Subcutaneous abdominal adipose tissue (tissue), 5 donors: Measurements from ENCODE around the gene SCAPER.
"Not testable (repeated sequence)": the region's sequence is repeated elsewhere in the genome, so short reads cannot be mapped to it uniquely, and the experiment has no call there.

ENCODE experiments used
- H3K27ac ChIP-seq: one replicate; pipeline ENCODE4 v1.7.0; 2013; ENCODE audit warnings: low read depth, mild to moderate bottlenecking, inconsistent platforms, low read length, moderate library complexity
- H3K27me3 ChIP-seq, 5 donors: one replicate each; pipeline ENCODE4 v1.7.0; 2013; ENCODE audit warnings: low read length in 5 of 5, inconsistent platforms in 1 of 5; ENCODE audit not compliant: control insufficient read depth in 5 of 5, insufficient read depth in 4 of 5
- H3K36me3 ChIP-seq, 5 donors: one replicate each; pipeline ENCODE4 v1.7.0; 2013; ENCODE audit warnings: low read length in 5 of 5; ENCODE audit not compliant: control insufficient read depth in 5 of 5, insufficient read depth in 5 of 5
- H3K4me1 ChIP-seq, 5 donors: one replicate each; pipeline ENCODE4 v1.7.0; 2013; ENCODE audit warnings: low read length in 5 of 5, mild to moderate bottlenecking in 3 of 5, moderate library complexity in 1 of 5; ENCODE audit not compliant: control insufficient read depth in 5 of 5, insufficient read depth in 5 of 5
- H3K4me3 ChIP-seq, 5 donors: one replicate each; pipeline ENCODE4 v1.7.0; 2013; ENCODE audit warnings: low read length in 5 of 5, low read depth in 1 of 5
- H3K9ac ChIP-seq, 5 donors: one replicate each; pipeline ENCODE4 v1.7.0; 2013; ENCODE audit warnings: low read length in 5 of 5, mild to moderate bottlenecking in 4 of 5, moderate library complexity in 3 of 5
- H3K9me3 ChIP-seq, 5 donors: one replicate each; pipeline ENCODE4 v1.7.0; 2013; ENCODE audit warnings: low read length in 5 of 5; ENCODE audit not compliant: control insufficient read depth in 5 of 5
- donor health status: healthy.
- donor health status: healthy.
- donor health status: healthy.
- donor health status: healthy.
- donor health status: healthy.

SCAPER gene

DNA sequence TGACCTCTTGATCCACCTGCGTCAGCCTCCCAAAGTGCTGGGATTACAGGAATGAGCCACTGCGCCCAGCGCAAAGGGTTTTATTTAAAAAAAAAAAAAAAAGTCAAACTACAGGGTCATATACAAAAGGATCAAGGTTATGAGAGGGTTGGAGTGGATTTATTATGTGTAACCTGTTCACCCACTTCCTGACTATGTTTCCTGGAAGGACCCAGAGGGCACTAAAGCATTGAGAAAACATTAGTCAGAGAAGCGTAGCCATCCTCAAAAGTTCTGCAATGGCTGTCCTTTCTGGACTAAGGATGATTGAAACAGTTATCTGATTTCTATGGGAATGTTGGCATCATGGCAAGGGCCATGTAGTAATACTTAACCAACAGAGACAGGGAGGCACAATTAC lies 7.3 kb upstream of the SCAPER start:
- Histone ChIP-seq H3K4me1 (no peaks in the 10 kb centered on the region), H3K4me3 (no peak overlapping the region), H3K27me3 (peaks cover 0 to 7% (median 2%) of the 10 kb centered on the region in 5 donors), H3K36me3 (no peaks in the 10 kb centered on the region), H3K27ac (no peak overlapping the region), H3K9me3 (no peaks in the 10 kb centered on the region), H3K9ac (no peak overlapping the region)

DNA sequence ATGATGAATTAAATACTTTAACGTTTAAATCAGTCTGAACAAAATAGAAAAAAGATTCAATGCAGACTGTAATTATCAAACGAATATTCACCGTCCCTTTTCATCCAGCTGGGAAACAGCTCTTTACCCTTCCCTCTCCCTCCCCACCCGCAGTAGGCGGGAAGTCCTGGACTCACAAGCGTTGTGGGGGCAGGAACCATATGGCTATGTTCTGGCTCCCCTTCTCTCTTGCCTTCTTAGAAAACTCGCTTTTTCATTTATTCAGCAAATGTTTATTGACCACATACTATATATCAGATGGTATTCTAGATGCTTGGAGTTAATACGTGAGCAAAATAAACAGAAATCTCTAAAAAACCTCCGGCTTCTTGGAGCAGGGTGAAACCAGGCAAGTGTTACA lies 715 bp upstream of the SCAPER start:
- Histone ChIP-seq H3K9me3 (peaks cover 0 to 3% (median 0%) of the 10 kb centered on the region in 5 donors), H3K36me3 (no peaks in the 10 kb centered on the region), H3K4me1 (peaks cover 5 to 31% (median 26%) of the 10 kb centered on the region in 5 donors), H3K4me3 (peak overlapping the region; percentile 75 to 86 (median 84)), H3K27me3 (no peaks in the 10 kb centered on the region), H3K27ac (peak overlapping the region; percentile 79), H3K9ac (peak overlapping the region; percentile 43 to 96 (median 85))

DNA sequence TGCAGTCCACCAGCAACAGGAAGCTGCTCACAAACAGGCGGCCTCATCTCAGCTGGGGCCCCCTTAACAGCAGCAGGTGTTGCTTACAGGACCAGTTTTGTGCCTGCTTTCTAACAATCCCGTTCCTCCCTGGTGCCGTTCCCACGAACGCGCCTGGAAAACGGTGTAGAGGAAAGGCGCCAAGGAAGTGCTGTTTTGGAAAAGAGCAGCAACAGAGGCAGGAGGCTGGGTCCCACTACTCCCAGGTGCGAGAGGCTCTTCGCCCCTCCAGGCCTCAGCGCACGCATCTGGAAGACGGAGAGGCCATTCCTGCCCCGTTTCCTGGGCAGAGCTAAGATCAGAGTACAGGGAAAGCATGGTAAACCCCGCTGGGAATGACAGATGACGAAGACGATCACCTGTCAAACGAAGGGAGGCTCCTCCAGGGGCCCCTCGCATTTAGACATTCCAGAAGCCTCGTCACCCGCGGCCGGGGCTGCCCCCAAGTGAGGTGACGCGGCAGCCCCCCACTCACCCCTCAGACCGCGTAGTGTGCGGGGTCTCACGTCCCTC lies 603 bp downstream of the SCAPER start:
- Histone ChIP-seq H3K27me3 (no peaks in the 10 kb centered on the region), H3K4me1 (peaks cover 5 to 31% (median 26%) of the 10 kb centered on the region in 5 donors), H3K4me3 (peak overlapping the region; percentile 77 to 86 (median 84)), H3K27ac (peak overlapping the region; percentile 79), H3K9ac (peak overlapping the region; percentile 68 to 96 (median 86)), H3K36me3 (no peaks in the 10 kb centered on the region), H3K9me3 (peaks cover 0 to 3% (median 0%) of the 10 kb centered on the region in 5 donors)

DNA sequence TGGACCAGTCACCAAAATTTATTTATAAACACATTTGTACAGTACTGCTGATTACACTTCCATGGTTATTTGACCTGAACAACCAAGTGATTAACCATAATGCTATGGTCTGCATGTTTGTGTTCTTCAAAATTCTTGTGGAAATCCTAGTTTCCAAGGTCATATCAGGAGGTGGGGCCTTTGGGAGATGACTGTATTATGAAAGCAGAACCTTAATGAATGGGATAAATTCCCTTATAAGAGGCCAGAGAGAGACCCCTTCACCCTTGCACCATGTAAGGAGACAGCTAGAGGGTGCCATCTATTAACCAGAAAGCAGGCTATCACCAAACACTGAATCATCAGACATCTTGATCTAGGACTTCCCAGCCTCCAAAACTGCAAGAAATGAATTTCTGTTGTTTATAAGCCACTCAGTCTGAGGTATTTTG lies 1.9 kb downstream of the SCAPER start:
- peak overlapping the region in 1 of 5 donors; percentile 20 for H3K9ac ChIP-seq
- peaks cover 5 to 31% (median 26%) of the 10 kb centered on the region in 5 donors for H3K4me1 ChIP-seq
- H3K27ac ChIP-seq, result peak overlapping the region; percentile 79
- peaks cover 0 to 3% (median 0%) of the 10 kb centered on the region in 5 donors for H3K9me3 ChIP-seq
- peaks cover 0 to 5% (median 0%) of the 10 kb centered on the region in 5 donors for H3K36me3 ChIP-seq
- no peak overlapping the region for H3K4me3 ChIP-seq
- no peaks in the 10 kb centered on the region for H3K27me3 ChIP-seq

DNA sequence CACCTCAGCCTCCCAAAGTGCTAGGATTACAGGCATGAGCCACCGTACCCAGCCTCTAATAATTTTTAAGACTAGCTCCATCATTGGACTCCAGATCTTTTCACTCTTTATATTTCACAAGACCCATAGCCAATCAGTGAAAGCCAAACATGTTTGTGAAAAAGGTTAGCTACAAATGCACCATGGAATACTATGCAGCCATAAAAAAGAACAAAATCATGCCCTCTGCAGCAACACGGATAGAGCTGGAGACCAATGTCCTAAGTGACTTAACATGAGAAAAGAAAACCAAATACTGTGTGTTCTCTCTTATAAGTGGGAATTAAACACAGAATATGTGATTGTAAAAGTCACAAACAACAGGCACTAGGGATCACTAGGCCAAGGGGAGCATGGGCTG lies 3.2 kb downstream of the SCAPER start:
- H3K4me3 ChIP-seq, result no peak overlapping the region
- no peaks in the 10 kb centered on the region for H3K27me3 ChIP-seq
- no peak overlapping the region for H3K9ac ChIP-seq
- H3K4me1 ChIP-seq, result peaks cover 5 to 31% (median 26%) of the 10 kb centered on the region in 5 donors
- H3K9me3 ChIP-seq, result peaks cover 0 to 4% (median 0%) of the 10 kb centered on the region in 5 donors
- peaks cover 0 to 5% (median 0%) of the 10 kb centered on the region in 5 donors for H3K36me3 ChIP-seq
- no peak overlapping the region for H3K27ac ChIP-seq

DNA sequence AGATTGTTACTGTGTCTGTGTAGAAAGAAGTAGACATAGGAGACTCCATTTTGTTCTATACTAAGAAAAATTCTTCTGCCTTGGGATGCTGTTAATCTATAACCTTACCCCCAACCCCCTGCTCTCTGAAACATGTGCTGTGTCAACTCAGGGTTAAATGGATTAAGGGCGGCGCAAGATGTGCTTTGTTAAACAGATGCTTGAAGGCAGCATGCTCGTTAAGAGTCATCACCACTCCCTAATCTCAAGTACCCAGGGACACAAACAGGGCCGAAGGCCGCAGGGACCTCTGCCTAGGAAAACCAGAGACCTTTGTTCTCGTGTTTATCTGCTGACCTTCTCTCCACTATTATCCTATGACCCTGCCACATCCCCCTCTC lies 5.2 kb downstream of the SCAPER start:
- not testable (repeated sequence) for H3K9ac ChIP-seq, H3K4me3 ChIP-seq, H3K27me3 ChIP-seq, H3K27ac ChIP-seq, H3K36me3 ChIP-seq, H3K9me3 ChIP-seq
- H3K4me1 ChIP-seq, result peaks cover 2 to 21% (median 18%) of the 10 kb centered on the region in 5 donors

DNA sequence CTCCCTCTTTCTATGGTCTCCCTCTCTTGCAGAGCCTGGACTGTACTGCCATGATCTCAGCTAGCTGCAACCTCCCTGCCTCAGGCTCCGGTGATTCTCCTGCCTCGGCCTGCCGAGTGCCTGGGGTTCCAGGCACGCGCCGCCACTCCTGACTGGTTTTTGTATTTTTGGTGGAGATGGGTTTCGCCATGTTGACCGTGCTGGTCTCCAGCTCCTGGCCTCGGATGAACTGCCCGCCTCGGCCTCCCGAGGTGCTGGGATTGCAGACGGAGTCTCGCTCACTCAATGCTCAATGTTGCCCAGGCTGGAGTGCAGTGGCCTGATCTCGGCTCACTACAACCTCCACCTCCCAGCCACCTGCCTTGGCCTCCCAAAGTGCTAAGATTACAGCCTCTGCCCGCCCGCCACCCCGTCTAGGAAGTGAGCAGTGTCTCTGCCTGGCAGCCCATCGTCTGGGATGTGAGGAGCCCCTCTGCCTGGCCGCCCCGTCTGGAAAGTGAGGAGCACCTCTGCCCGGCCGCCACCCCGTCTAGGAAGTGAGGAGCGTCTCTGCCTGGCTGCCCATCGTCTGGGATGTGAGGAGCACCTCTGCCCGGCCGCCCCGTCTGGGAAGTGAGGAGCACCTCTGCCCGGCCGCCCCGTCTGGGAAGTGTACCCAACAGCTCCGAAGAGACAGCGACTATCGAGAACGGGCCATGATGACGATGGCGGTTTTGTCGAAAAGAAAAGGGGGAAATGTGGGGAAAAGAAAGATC lies 5.8 kb downstream of the SCAPER start:
- H3K36me3 ChIP-seq, H3K9ac ChIP-seq, H3K27ac ChIP-seq, H3K27me3 ChIP-seq, H3K4me3 ChIP-seq, H3K9me3 ChIP-seq: not testable (repeated sequence)
- H3K4me1 ChIP-seq, result peaks cover 2 to 17% (median 14%) of the 10 kb centered on the region in 5 donors

DNA sequence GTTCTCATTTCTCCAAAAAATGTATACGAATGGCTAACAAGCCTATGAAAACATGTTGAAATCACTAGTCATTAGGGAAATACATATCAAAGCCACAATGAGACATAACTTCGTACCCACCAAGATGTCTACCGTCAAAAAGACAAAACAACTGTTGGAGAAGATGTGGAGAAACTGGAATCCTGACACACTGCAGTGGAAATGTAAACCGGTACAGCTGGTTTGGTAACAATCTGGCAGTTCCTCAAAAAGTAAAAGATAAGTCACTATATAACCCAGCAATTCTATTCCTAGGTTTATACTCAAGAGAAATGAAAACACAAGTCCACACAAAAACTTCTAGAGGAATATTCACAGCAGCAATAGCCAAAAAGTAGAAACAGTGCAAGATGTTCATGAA lies 7.0 kb downstream of the SCAPER start:
- Histone ChIP-seq H3K27ac (no peak overlapping the region), H3K9me3 (peaks cover 0 to 4% (median 0%) of the 10 kb centered on the region in 5 donors), H3K4me1 (peaks cover 0 to 5% (median 2%) of the 10 kb centered on the region in 5 donors), H3K27me3 (no peaks in the 10 kb centered on the region), H3K9ac (no peak overlapping the region), H3K4me3 (no peak overlapping the region), H3K36me3 (peaks cover 0 to 5% (median 0%) of the 10 kb centered on the region in 5 donors)

DNA sequence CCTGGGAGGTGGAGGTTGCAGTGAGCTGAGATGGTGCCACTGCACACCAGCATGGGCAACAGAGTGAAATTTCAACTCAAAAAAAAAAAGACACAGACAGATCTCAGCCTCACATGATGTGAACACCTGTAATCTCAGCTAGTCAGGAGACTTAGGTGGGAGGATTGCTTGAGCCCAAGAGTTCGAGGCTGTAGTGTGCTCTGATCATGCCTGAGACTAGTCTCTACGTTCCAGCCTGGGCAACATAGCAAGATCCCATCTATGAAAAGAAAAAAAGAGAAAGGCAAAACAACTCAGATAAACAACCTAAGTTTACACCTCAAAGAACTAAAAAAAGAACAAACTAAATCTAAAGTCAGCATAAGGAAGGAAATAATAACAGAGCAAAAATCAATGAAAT lies 11.0 kb downstream of the SCAPER start:
- Histone ChIP-seq H3K4me3 (no peak overlapping the region), H3K27ac (no peak overlapping the region), H3K4me1 (no peaks in the 10 kb centered on the region), H3K36me3 (peaks cover 0 to 5% (median 0%) of the 10 kb centered on the region in 5 donors), H3K27me3 (no peaks in the 10 kb centered on the region), H3K9me3 (peaks cover 0 to 4% (median 0%) of the 10 kb centered on the region in 5 donors), H3K9ac (no peak overlapping the region)

DNA sequence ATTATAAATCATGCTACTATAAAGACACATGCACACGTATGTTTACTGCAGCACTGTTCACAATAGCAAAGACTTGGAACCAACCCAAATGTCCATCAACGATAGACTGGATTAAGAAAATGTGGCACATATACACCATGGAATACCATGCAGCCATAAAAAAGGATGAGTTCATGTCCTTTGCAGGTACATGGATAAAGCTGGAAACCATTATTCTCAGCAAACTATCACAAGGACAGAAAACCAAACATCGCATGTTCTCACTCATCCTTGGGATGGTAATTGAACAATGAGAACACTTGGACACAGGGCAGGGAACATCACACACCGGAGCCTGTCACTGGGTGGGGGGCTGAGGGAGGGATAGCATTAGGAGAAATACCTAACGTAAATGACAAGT lies 12.3 kb downstream of the SCAPER start:
- not testable (repeated sequence) for H3K9me3 ChIP-seq, H3K4me1 ChIP-seq, H3K4me3 ChIP-seq, H3K27me3 ChIP-seq, H3K36me3 ChIP-seq, H3K9ac ChIP-seq, H3K27ac ChIP-seq
